ENCODE results near the gene POU2AF1. TPM values are rescaled to one million over a fixed set of nuclear protein-coding genes. Genes with fewer than 3 reads are reported as not detected.

Gene POU2AF1
- total RNA-seq, 1 donor from 2014 or later: not detected

GRCh38 chr11:111408789-111409727 is 30.0 kb upstream of the POU2AF1 start:
- TF ChIP-seq, protein P1, sequence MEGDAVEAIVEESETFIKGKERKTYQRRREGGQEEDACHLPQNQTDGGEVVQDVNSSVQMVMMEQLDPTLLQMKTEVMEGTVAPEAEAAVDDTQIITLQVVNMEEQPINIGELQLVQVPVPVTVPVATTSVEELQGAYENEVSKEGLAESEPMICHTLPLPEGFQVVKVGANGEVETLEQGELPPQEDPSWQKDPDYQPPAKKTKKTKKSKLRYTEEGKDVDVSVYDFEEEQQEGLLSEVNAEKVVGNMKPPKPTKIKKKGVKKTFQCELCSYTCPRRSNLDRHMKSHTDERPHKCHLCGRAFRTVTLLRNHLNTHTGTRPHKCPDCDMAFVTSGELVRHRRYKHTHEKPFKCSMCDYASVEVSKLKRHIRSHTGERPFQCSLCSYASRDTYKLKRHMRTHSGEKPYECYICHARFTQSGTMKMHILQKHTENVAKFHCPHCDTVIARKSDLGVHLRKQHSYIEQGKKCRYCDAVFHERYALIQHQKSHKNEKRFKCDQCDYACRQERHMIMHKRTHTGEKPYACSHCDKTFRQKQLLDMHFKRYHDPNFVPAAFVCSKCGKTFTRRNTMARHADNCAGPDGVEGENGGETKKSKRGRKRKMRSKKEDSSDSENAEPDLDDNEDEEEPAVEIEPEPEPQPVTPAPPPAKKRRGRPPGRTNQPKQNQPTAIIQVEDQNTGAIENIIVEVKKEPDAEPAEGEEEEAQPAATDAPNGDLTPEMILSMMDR (IDR thresholded peaks at IDR 0.05; ENCODE audit: unreplicated experiment): no peak
- H3K27me3 Mint-ChIP-seq (ENCODE audit: low read depth): peaks cover 40% of the 10 kb centered on the region
- no peak overlapping the region for H3K4me3 Mint-ChIP-seq
- DNase-seq (ENCODE audit: low spot score in 2 of 2, unreplicated experiment in 2 of 2): no peak
- no peak overlapping the region for H3K27ac Mint-ChIP-seq
- no peaks in the 10 kb centered on the region for H3K4me1 Mint-ChIP-seq
- peaks cover 9% of the 10 kb centered on the region for H3K9me3 Mint-ChIP-seq
- H3K36me3 Mint-ChIP-seq: no peaks in the 10 kb centered on the region

GRCh38 chr11:111407652-111408051 is 28.6 kb upstream of the POU2AF1 start:
- H3K4me1 Mint-ChIP-seq: no peaks in the 10 kb centered on the region
- no peak overlapping the region for H3K27ac Mint-ChIP-seq
- H3K36me3 Mint-ChIP-seq: no peaks in the 10 kb centered on the region
- H3K9me3 Mint-ChIP-seq: peaks cover 18% of the 10 kb centered on the region
- H3K27me3 Mint-ChIP-seq (ENCODE audit: low read depth): peaks cover 36% of the 10 kb centered on the region
- no peak overlapping the region for H3K4me3 Mint-ChIP-seq
- TF ChIP-seq, protein P1 (IDR thresholded peaks at IDR 0.05; ENCODE audit: unreplicated experiment): no peak
- no peak for DNase-seq (ENCODE audit: low spot score in 2 of 2, unreplicated experiment in 2 of 2)

GRCh38 chr11:111406589-111406988 is 27.5 kb upstream of the POU2AF1 start:
- Mint-ChIP-seq H3K4me1 (no peaks in the 10 kb centered on the region), H3K4me3 (no peak overlapping the region), H3K27me3 (ENCODE audit: low read depth) (peaks cover 34% of the 10 kb centered on the region), H3K36me3 (no peaks in the 10 kb centered on the region), H3K9me3 (peaks cover 18% of the 10 kb centered on the region), H3K27ac (no peak overlapping the region)
- TF ChIP-seq, protein P1 (IDR thresholded peaks at IDR 0.05; ENCODE audit: unreplicated experiment): no peak
- no peak for DNase-seq (ENCODE audit: low spot score in 2 of 2, unreplicated experiment in 2 of 2)

- H3K4me3 Mint-ChIP-seq: no peak overlapping the region
- peaks cover 30% of the 10 kb centered on the region for H3K27me3 Mint-ChIP-seq (ENCODE audit: low read depth)
- H3K36me3 Mint-ChIP-seq: no peaks in the 10 kb centered on the region
- peaks cover 18% of the 10 kb centered on the region for H3K9me3 Mint-ChIP-seq
- no peak for DNase-seq (ENCODE audit: low spot score in 2 of 2, unreplicated experiment in 2 of 2)
- no peaks in the 10 kb centered on the region for H3K4me1 Mint-ChIP-seq
- H3K27ac Mint-ChIP-seq: no peak overlapping the region
- TF ChIP-seq, protein P1 (IDR thresholded peaks at IDR 0.05; ENCODE audit: unreplicated experiment): no peak
Measured at GRCh38 chr11:111406091-111406490, 27.0 kb upstream of the POU2AF1 start.

GRCh38 chr11:111405551-111405950 is 26.5 kb upstream of the POU2AF1 start:
- peaks cover 18% of the 10 kb centered on the region for H3K9me3 Mint-ChIP-seq
- TF ChIP-seq, protein P1 (IDR thresholded peaks at IDR 0.05; ENCODE audit: unreplicated experiment): no peak
- no peaks in the 10 kb centered on the region for H3K36me3 Mint-ChIP-seq
- DNase-seq (ENCODE audit: low spot score in 2 of 2, unreplicated experiment in 2 of 2): no peak
- H3K4me1 Mint-ChIP-seq: no peaks in the 10 kb centered on the region
- no peak overlapping the region for H3K4me3 Mint-ChIP-seq
- H3K27ac Mint-ChIP-seq: no peak overlapping the region
- peaks cover 27% of the 10 kb centered on the region for H3K27me3 Mint-ChIP-seq (ENCODE audit: low read depth)
